GM12878 (cell line): ENCODE data around the gene GON4L. TPM values are rescaled to one million over a fixed set of nuclear protein-coding genes. Genes with fewer than 3 reads are reported as not detected.

Experiments used
- ATAC-seq: fragments of 200-7000 bp; cut with Tn5 transposase; 3 replicates; pipeline ENCODE4 v1.9.1; 2020; ENCODE audit warnings: mild to moderate bottlenecking, moderate library complexity
- BruUV-seq: library from RNA; stranded (reverse); fragments of 400-500 nt; replicated peaks from 2 replicates; lab custom pipeline; 2021; lab: Mats Ljungman, UMichigan
- CTCF ChIA-PET: fragments of 300-600 bp; sonication (Branson Sonifier 250); formaldehyde crosslinking; extraction: SDS; loops from one replicate; lab custom pipeline; 2021; ENCODE audit warnings: inconsistent platforms; lab: Yijun Ruan, JAX
- POLR2A ChIA-PET: fragments of 350-600 bp; formaldehyde crosslinking; extraction: SDS; loops from one replicate; lab custom pipeline; 2021; ENCODE audit warnings: inconsistent platforms; lab: Charles Lee
- RAD21 ChIA-PET: fragments of 300-600 bp; sonication (Branson Sonifier 250); formaldehyde crosslinking; loops from one replicate; lab custom pipeline; 2023; ENCODE audit warnings: antibody characterized with exemption; ENCODE audit not compliant: unreplicated experiment; lab: Charles Lee
- SMC1A ChIA-PET: fragments of 300-600 bp; sonication (Branson Sonifier 250); formaldehyde crosslinking; loops from one replicate; lab custom pipeline; 2023; ENCODE audit not compliant: unreplicated experiment, uncharacterized antibody; lab: Charles Lee
- DNase-seq: peaks from one replicate; pipeline ENCODE4 v3.0.0-alpha.2; 2011; ENCODE audit warnings: low read depth, low spot score
- FAIRE-seq: peaks from 3 replicates; lab custom pipeline; 2011; peaks lifted over from hg19 to GRCh38; lab: Jason Lieb, UNC
- H2AFZ ChIP-seq: 2 replicates; pipeline ENCODE4 v1.6.0; 2011; ENCODE audit warnings: low read depth, low read length, control low read depth; ENCODE audit not compliant: control insufficient read depth
- H3K27ac ChIP-seq: 2 replicates; pipeline ENCODE4 v1.5.1; 2011; ENCODE audit warnings: control low read depth; ENCODE audit not compliant: control insufficient read depth, insufficient read depth
- H3K27me3 ChIP-seq, 2 experiments: replicated peaks in 1 of 2; 2 replicates each; pipeline versions ENCODE4 v1.6.0 to v1.6.1; 2011; ENCODE audit warnings: low read length in 1 of 2; ENCODE audit not compliant: control insufficient read depth in 2 of 2, insufficient read depth in 2 of 2
- H3K36me3 ChIP-seq, 2 experiments: 2 replicates each; pipeline ENCODE4 v1.5.1; 2011; ENCODE audit warnings: low read length in 1 of 2; ENCODE audit not compliant: control insufficient read depth in 2 of 2, insufficient read depth in 2 of 2
- H3K4me1 ChIP-seq: 2 replicates; pipeline ENCODE4 v1.6.1; 2011; ENCODE audit warnings: mild to moderate bottlenecking, low read length, moderate library complexity, mixed read lengths; ENCODE audit not compliant: control insufficient read depth, insufficient read depth
- H3K4me2 ChIP-seq: 2 replicates; pipeline ENCODE4 v1.6.0; 2011; ENCODE audit warnings: control low read depth; ENCODE audit not compliant: control insufficient read depth, insufficient read depth
- H3K4me3 ChIP-seq: fragments of 200-600 bp; sonication (generic); 2 replicates; pipeline ENCODE4 v1.5.1; 2016
- H3K79me2 ChIP-seq: 2 replicates; pipeline ENCODE4 v1.6.0; 2011; ENCODE audit warnings: low read length; ENCODE audit not compliant: control insufficient read depth, insufficient read depth
- H3K9ac ChIP-seq: 2 replicates; pipeline ENCODE4 v1.8.0; 2011; ENCODE audit warnings: low read length, control low read depth, mixed read lengths; ENCODE audit not compliant: control insufficient read depth, insufficient read depth
- H3K9me3 ChIP-seq: replicated peaks from 3 replicates; pipeline ENCODE4 v1.5.1; 2011; ENCODE audit warnings: mild to moderate bottlenecking, low read length; ENCODE audit not compliant: control insufficient read depth, insufficient read depth
- H4K20me1 ChIP-seq: 2 replicates; pipeline ENCODE4 v1.6.0; 2011; ENCODE audit not compliant: control insufficient read depth, insufficient read depth
- IKZF2 ChIP-seq, 2 experiments: fragments of 450-650 bp; IDR thresholded peaks; 2 replicates each; pipeline ENCODE4 v1.6.1; 2017; ENCODE audit warnings: mild to moderate bottlenecking in 2 of 2, moderate library complexity in 2 of 2
- MYB ChIP-seq: fragments of 150-350 bp; IDR thresholded peaks from 2 replicates; pipeline ENCODE4 v1.6.1; 2014; ENCODE audit warnings: mild to moderate bottlenecking, low read depth, low read length, borderline replicate concordance
- PAX8 ChIP-seq: fragments of 450-650 bp; IDR thresholded peaks from 2 replicates; pipeline ENCODE4 v1.6.1; 2017; ENCODE audit warnings: mild to moderate bottlenecking, moderate library complexity
- RELA ChIP-seq: fragments of 450-650 bp; IDR thresholded peaks from 2 replicates; pipeline ENCODE4 v1.8.0; 2014; ENCODE audit warnings: borderline replicate concordance; ENCODE audit not compliant: partially characterized antibody
- RFX5 ChIP-seq: IDR thresholded peaks from 2 replicates; pipeline ENCODE4 v1.6.1; 2011; ENCODE audit warnings: low read depth, low read length, improper control_type of control experiment
- SIN3A ChIP-seq: IDR thresholded peaks from 2 replicates; pipeline ENCODE4 v1.6.1; 2012; ENCODE audit warnings: low read depth, low read length, improper control_type of control experiment
- SMAD5 ChIP-seq: IDR thresholded peaks from 2 replicates; pipeline ENCODE4 v1.6.1; 2016; ENCODE audit warnings: antibody characterized with exemption, low read depth
- STAT3 ChIP-seq: IDR thresholded peaks from 2 replicates; pipeline ENCODE4 v1.6.1; 2011; ENCODE audit warnings: low read depth, low read length, improper control_type of control experiment
- SUZ12 ChIP-seq: fragments of 200-600 bp; sonication (generic); IDR thresholded peaks from one replicate; pipeline ENCODE4 v1.6.1; 2018; ENCODE audit warnings: antibody characterized with exemption, mild to moderate bottlenecking; ENCODE audit not compliant: unreplicated experiment
- ZSCAN29 ChIP-seq: fragments of 450-650 bp; IDR thresholded peaks from 2 replicates; pipeline ENCODE4 v1.6.1; 2017; ENCODE audit warnings: mild to moderate bottlenecking, moderate library complexity
- WGBS: methylation state at CpG from one replicate; pipeline ENCODE4 v1.1.6; 2016; ENCODE audit warnings: low lambda C conversion rate; ENCODE audit not compliant: insufficient replicate concordance, insufficient coverage; ENCODE audit errors: missing lambda C conversion rate; 5-methylcytosine and 5-hydroxymethylcytosine counted together
- in situ Hi-C: fragments of 300-500 bp; cut with MboI; formaldehyde crosslinking; loops from 9 replicates; pipeline ENCODE4 v1.14.3; 2018; ENCODE audit warnings: mixed read lengths
- intact Hi-C: fragments of 100-400 bp; cut with micrococcal nuclease; formaldehyde crosslinking; loops from one replicate; pipeline ENCODE4 v1.14.2; 2022; ENCODE audit not compliant: unreplicated experiment
- polyA plus RNA-seq, 11 experiments: library from polyadenylated mRNA; depleted of rRNA in 4 of 11; unstranded in 6 of 11; stranded (reverse) in 5 of 11; fragments of >200 nt; fragmentation: Nextera tagmentation in 4 of 11; fragmentation: Illumina TruSeq in 1 of 11; extraction: Ambion mirVana in 4 of 11; extraction: Trizol in 1 of 11; gene quantifications; 1 replicate in 1 of 11; 2 replicates in 10 of 11; pipeline versions ENCODE4 v1.2.1 to v1.2.3, GENCODE V29; 2011 to 2016; ENCODE audit warnings: inconsistent platforms in 2 of 11, missing spikeins in 2 of 11, low read depth in 1 of 11
- total RNA-seq, 4 experiments: library from RNA; depleted of rRNA in 3 of 4; stranded (reverse); fragments of >200 nt in 3 of 4; fragmentation: Illumina TruSeq in 1 of 4; extraction: Trizol in 1 of 4; gene quantifications; 2 replicates each; pipeline versions ENCODE4 v1.2.1 to v1.2.3, GENCODE V29; 2013 to 2021
- TF ChIP-seq, protein P1 (sequence below): fragments of 450-650 bp; formaldehyde crosslinking; IDR thresholded peaks from 2 replicates; pipeline ENCODE4 v1.4.0; 2022; ENCODE audit warnings: mild to moderate bottlenecking, moderate library complexity
- TF ChIP-seq, protein P2 (sequence below): IDR thresholded peaks from 2 replicates; pipeline ENCODE4 v1.6.1; 2011; ENCODE audit warnings: mild to moderate bottlenecking, low read depth, low read length, moderate library complexity; ENCODE audit not compliant: insufficient replicate concordance

Gene GON4L
- total and polyA plus RNA-seq, 10 of the 15 experiments (the other 5 are each of a cell fraction or from before 2014, with no cell fraction given) = 17.7 to 40.7 (median 28.0) TPM

DNA sequence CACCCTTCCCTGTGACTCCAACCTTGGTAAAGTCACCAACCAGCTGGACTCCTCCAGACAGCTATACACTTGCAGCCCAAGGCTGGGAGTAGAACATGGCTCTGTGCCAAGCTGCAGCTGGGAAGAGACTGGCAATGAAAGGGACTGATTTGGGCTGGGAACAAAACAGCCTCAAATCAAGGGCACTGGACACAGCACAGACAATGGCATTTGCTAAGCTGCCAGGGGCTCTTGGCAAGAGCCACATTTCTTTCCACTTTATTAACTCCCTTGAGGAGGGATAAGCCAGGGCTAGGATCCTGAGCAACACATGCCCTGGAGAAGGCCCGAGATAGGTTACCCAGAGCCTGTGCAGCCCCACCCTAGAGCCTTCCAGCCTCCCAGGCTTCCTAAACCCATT lies 14.4 kb upstream of the GON4L start:
- no TSS peak for BruUV-seq
- Histone ChIP-seq H3K9ac (no peak overlapping the region), H3K4me2 (no peak overlapping the region), H3K36me3 (peaks cover 0 to 1% of the 10 kb centered on the region in 2 experiments; a peak in 3 of 4 replicates), H3K4me3 (no peak overlapping the region), H3K27ac (no peak overlapping the region), H4K20me1 (no peaks in the 10 kb centered on the region), H3K27me3 (no peaks in the 10 kb centered on the region)
- ATAC-seq = no peak
- SMC1A ChIA-PET = interaction anchor here (0.8 to 1.8 kb wide), 2 partner anchors 7 to 9 kb away, joined by 3 to 6 read pairs; no protein-coding TSS in a partner anchor
- WGBS = 50% methylated on average over 1 of the region's 1 CpG
- CTCF ChIA-PET = interaction anchor here (0.8 to 1.4 kb wide), 4 partner anchors 19 to 274 kb away, joined by 3 to 4 read pairs (median 4); no protein-coding TSS in a partner anchor
- in situ Hi-C loops = no loop called here
- no peak for TF ChIP-seq MYB
- TF ChIP-seq, protein P1, sequence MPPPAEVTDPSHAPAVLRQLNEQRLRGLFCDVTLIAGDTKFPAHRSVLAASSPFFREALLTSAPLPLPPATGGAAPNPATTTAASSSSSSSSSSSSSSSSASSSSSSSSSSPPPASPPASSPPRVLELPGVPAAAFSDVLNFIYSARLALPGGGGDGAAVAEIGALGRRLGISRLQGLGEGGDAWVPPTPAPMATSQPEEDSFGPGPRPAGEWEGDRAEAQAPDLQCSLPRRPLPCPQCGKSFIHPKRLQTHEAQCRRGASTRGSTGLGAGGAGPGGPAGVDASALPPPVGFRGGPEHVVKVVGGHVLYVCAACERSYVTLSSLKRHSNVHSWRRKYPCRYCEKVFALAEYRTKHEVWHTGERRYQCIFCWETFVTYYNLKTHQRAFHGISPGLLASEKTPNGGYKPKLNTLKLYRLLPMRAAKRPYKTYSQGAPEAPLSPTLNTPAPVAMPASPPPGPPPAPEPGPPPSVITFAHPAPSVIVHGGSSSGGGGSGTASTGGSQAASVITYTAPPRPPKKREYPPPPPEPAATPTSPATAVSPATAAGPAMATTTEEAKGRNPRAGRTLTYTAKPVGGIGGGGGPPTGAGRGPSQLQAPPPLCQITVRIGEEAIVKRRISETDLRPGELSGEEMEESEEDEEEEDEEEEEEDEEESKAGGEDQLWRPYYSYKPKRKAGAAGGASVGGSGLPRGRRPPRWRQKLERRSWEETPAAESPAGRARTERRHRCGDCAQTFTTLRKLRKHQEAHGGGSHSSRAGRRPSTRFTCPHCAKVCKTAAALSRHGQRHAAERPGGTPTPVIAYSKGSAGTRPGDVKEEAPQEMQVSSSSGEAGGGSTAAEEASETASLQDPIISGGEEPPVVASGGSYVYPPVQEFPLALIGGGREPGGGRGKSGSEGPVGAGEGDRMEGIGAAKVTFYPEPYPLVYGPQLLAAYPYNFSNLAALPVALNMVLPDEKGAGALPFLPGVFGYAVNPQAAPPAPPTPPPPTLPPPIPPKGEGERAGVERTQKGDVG (CRISPR knock-in tag) = no peak
- TF ChIP-seq, all 136 proteins: peak for 0
- Histone ChIP-seq H3K4me1 (no peaks in the 10 kb centered on the region), H2AFZ (no peak overlapping the region), H3K9me3 (no peaks in the 10 kb centered on the region), H3K79me2 (no peaks in the 10 kb centered on the region)
- DNase-seq (no peak), FAIRE-seq (no peak)
- RAD21 ChIA-PET = no interaction called here
- POLR2A ChIA-PET = interaction anchor here (0.7 kb wide), 1 partner anchor 35 kb away, joined by 5 read pairs; no protein-coding TSS in a partner anchor
- intact Hi-C loops = no loop called here

DNA sequence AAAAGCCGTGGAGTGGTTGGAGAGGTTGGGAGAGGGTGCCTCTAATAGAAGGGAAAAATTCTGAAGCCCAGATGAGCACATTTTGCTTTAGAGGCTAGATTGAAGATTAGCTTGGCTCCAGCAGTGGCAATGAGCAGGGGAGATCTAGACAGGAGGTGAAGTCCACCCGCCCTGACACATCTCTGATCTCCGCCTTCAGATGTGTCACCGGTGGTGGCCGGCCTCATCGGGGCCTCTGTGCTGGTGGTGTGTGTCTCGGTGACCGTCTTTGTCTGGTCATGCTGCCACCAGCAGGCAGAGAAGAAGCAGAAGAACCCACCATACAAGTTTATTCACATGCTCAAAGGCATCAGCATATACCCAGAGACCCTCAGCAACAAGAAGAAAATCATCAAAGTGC lies 10.8 kb upstream of the GON4L start:
- RAD21 ChIA-PET = no interaction called here
- ATAC-seq (no peak), FAIRE-seq (no peak), DNase-seq (no peak)
- no peak overlapping the region for H3K4me3 ChIP-seq
- POLR2A ChIA-PET = interaction anchor here (1.6 kb wide), 1 partner anchor 8 kb away, joined by 10 read pairs; the partner anchor contains the start of gene SYT11
- CTCF ChIA-PET = interaction anchor here (1.0 to 1.3 kb wide), 3 partner anchors 10 to 54 kb away, joined by 3 to 6 read pairs (median 3); no protein-coding TSS in a partner anchor
- SMC1A ChIA-PET = no interaction called here
- no peaks in the 10 kb centered on the region for H3K27me3 ChIP-seq
- H2AFZ ChIP-seq = no peak overlapping the region
- in situ Hi-C loops (no loop called here), intact Hi-C loops (no loop called here)
- H4K20me1 ChIP-seq = no peaks in the 10 kb centered on the region
- H3K9ac ChIP-seq = no peak overlapping the region
- no peaks in the 10 kb centered on the region for H3K4me1 ChIP-seq
- H3K4me2 ChIP-seq = no peak overlapping the region
- BruUV-seq = no TSS peak
- H3K9me3 ChIP-seq = no peaks in the 10 kb centered on the region
- WGBS = 89% methylated on average over 8 of the region's 8 CpGs
- no peaks in the 10 kb centered on the region for H3K79me2 ChIP-seq
- no peak overlapping the region for H3K27ac ChIP-seq
- peaks cover 0 to 1% of the 10 kb centered on the region in 2 experiments; a peak in 3 of 4 replicates for H3K36me3 ChIP-seq
- TF ChIP-seq SMAD5 (no peak), RFX5 (no peak), SIN3A (no peak), PAX8 (no peak), RELA (no peak), SUZ12 (no peak), STAT3 (no peak), ZSCAN29 (no peak), IKZF2 (IDR thresholded peaks at IDR 0.05) (no peak)
- TF ChIP-seq, protein P2, sequence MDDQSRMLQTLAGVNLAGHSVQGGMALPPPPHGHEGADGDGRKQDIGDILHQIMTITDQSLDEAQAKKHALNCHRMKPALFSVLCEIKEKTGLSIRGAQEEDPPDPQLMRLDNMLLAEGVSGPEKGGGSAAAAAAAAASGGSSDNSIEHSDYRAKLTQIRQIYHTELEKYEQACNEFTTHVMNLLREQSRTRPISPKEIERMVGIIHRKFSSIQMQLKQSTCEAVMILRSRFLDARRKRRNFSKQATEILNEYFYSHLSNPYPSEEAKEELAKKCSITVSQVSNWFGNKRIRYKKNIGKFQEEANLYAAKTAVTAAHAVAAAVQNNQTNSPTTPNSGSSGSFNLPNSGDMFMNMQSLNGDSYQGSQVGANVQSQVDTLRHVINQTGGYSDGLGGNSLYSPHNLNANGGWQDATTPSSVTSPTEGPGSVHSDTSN = no peak
